Choroid plexus epithelial cell (primary cell): ENCODE results near the gene TEAD1.

Source experiments
- DNase-seq: peaks from one replicate; pipeline ENCODE4 v3.0.0-alpha.2; 2010; ENCODE audit warnings: low read depth
- H3K4me3 ChIP-seq: 2 replicates; pipeline ENCODE4 v1.5.1; 2011; ENCODE audit warnings: low read depth, mild to moderate bottlenecking, control low read depth, low read length, moderate library complexity
- CTCF ChIP-seq: conservative IDR thresholded peaks from 2 replicates; pipeline ENCODE4 v1.5.1; 2011; ENCODE audit warnings: low read depth, mild to moderate bottlenecking, control low read depth, inconsistent platforms, low read length, moderate library complexity

The TEAD1 gene

GRCh38 chr11:12962306-12962705 lies 288.1 kb downstream of the TEAD1 start:
- no peak for TF ChIP-seq CTCF
- H3K4me3 ChIP-seq: no peak overlapping the region
- DNase-seq: no peak

GRCh38 chr11:12963051-12963450 lies 288.8 kb downstream of the TEAD1 start:
- no peak overlapping the region for H3K4me3 ChIP-seq
- DNase-seq: no peak

GRCh38 chr11:12963792-12964536 lies 289.7 kb downstream of the TEAD1 start:
- DNase-seq: peak; percentile 65
- H3K4me3 ChIP-seq: no peak overlapping the region
- TF ChIP-seq CTCF: peak; percentile 93

More at GRCh38 chr11:12963051-12963450, 288.8 kb downstream of the TEAD1 start:
- TF ChIP-seq CTCF: no peak

- no peak for TF ChIP-seq CTCF
- no peak overlapping the region for H3K4me3 ChIP-seq
- DNase-seq: no peak
Observed at GRCh38 chr11:12964650-12965049, 290.4 kb downstream of the TEAD1 start.

GRCh38 chr11:12966002-12966401 lies 291.8 kb downstream of the TEAD1 start:
- H3K4me3 ChIP-seq: no peak overlapping the region
- no peak for TF ChIP-seq CTCF
- DNase-seq: no peak

GRCh38 chr11:12968101-12968500 lies 293.9 kb downstream of the TEAD1 start:
- no peak for TF ChIP-seq CTCF
- no peak for DNase-seq

GRCh38 chr11:12968826-12969225 lies 294.6 kb downstream of the TEAD1 start:
- DNase-seq: no peak
- no peak overlapping the region for H3K4me3 ChIP-seq
- TF ChIP-seq CTCF: no peak

More at GRCh38 chr11:12968101-12968500, 293.9 kb downstream of the TEAD1 start:
- no peak overlapping the region for H3K4me3 ChIP-seq
